ENCODE measurements around the gene PRDX5. TPM values are rescaled to one million over a fixed set of nuclear protein-coding genes. Genes with fewer than 3 reads are reported as not detected.

The PRDX5 gene
- total and polyA plus RNA-seq, 9 of the 15 experiments (the other 6 are each of a cell fraction or from before 2014, with no cell fraction given), result 40.8 to 327 (median 204) TPM

DNA sequence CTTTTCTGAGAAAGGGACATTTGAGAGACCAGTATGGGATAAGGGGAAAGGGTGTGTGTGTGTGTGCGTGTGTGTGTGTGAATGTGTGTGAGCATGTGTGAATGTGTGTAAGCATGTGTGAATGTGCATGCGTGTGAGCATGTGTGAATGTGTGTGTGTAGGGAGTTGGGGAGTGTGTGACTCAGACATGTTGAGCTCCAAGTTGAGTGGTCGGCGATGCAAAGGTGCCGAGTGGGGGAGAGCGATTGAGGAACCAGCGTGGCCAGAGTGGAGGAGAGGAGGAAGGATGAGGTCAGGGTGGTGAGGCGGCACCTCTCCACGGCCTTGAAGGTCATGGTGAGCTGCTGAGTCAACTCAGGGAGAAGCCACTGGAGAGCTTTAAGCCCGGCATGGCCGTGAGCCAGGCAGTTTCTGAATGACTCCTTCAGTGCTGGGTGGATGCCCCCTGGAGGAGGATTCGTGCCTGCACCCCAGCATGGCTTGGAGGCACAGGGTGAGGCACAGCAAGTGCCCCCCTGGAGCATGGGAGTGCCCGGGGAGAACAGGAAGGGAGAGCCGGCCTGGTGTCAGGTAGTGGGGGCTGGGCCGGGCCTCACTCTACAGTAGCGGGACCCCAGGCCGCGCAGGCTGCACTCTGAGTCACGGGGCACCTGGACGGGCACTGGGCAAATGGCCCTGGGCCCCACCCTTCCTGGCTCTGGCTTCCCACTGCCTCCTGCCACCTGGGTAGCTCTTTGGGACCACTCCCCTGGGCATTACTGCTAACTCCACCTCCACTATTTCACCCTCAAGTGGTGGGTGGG lies 13.8 kb downstream of the PRDX5 start (continued):
- TF ChIP-seq, protein P1, sequence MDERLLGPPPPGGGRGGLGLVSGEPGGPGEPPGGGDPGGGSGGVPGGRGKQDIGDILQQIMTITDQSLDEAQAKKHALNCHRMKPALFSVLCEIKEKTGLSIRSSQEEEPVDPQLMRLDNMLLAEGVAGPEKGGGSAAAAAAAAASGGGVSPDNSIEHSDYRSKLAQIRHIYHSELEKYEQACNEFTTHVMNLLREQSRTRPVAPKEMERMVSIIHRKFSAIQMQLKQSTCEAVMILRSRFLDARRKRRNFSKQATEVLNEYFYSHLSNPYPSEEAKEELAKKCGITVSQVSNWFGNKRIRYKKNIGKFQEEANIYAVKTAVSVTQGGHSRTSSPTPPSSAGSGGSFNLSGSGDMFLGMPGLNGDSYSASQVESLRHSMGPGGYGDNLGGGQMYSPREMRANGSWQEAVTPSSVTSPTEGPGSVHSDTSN (CRISPR knock-in tag; IDR thresholded peaks at IDR 0.05; ENCODE audit: low read depth), result no peak
- TF ChIP-seq, protein P1 (tag; conservative IDR thresholded peaks at IDR 0.05; ENCODE audit: low read depth), result 0 out of 2 replicates have a peak, but pooled peaks have one; percentile 38
- TF ChIP-seq CBX2 (IDR thresholded peaks at IDR 0.05; ENCODE audit: insufficient read depth, low read length, poor library complexity, severe bottlenecking), result no peak
- no peak; the same call in 1 of the 2 replicates for TF ChIP-seq PHF21A (IDR thresholded peaks at IDR 0.05; ENCODE audit: borderline replicate concordance, low read depth)
- TF ChIP-seq, protein P2, sequence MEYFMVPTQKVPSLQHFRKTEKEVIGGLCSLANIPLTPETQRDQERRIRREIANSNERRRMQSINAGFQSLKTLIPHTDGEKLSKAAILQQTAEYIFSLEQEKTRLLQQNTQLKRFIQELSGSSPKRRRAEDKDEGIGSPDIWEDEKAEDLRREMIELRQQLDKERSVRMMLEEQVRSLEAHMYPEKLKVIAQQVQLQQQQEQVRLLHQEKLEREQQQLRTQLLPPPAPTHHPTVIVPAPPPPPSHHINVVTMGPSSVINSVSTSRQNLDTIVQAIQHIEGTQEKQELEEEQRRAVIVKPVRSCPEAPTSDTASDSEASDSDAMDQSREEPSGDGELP (CRISPR knock-in tag; IDR thresholded peaks at IDR 0.05; ENCODE audit: borderline replicate concordance), result peak; percentile 77
- TF ChIP-seq ZNF586 (CRISPR knock-in tag; conservative IDR thresholded peaks at IDR 0.05), result no peak
- no peak for TF ChIP-seq TFAM (CRISPR knock-in tag; conservative IDR thresholded peaks at IDR 0.05)
- peak; percentile 62 to 70 for TF ChIP-seq FOXK2 (conservative IDR thresholded peaks at IDR 0.05 in 1 of 2, IDR thresholded peaks at IDR 0.05 in 1 of 2; ENCODE audit: low read depth in 2 of 2)
- TF ChIP-seq, protein P3, sequence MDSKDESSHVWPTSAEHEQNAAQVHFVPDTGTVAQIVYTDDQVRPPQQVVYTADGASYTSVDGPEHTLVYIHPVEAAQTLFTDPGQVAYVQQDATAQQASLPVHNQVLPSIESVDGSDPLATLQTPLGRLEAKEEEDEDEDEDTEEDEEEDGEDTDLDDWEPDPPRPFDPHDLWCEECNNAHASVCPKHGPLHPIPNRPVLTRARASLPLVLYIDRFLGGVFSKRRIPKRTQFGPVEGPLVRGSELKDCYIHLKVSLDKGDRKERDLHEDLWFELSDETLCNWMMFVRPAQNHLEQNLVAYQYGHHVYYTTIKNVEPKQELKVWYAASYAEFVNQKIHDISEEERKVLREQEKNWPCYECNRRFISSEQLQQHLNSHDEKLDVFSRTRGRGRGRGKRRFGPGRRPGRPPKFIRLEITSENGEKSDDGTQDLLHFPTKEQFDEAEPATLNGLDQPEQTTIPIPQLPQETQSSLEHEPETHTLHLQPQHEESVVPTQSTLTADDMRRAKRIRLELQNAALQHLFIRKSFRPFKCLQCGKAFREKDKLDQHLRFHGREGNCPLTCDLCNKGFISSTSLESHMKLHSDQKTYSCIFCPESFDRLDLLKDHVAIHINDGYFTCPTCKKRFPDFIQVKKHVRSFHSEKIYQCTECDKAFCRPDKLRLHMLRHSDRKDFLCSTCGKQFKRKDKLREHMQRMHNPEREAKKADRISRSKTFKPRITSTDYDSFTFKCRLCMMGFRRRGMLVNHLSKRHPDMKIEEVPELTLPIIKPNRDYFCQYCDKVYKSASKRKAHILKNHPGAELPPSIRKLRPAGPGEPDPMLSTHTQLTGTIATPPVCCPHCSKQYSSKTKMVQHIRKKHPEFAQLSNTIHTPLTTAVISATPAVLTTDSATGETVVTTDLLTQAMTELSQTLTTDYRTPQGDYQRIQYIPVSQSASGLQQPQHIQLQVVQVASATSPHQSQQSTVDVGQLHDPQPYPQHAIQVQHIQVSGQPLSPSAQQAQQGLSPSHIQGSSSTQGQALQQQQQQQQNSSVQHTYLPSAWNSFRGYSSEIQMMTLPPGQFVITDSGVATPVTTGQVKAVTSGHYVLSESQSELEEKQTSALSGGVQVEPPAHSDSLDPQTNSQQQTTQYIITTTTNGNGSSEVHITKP (IDR thresholded peaks at IDR 0.05; ENCODE audit: partially characterized antibody), result no peak
- TF ChIP-seq, protein P4, sequence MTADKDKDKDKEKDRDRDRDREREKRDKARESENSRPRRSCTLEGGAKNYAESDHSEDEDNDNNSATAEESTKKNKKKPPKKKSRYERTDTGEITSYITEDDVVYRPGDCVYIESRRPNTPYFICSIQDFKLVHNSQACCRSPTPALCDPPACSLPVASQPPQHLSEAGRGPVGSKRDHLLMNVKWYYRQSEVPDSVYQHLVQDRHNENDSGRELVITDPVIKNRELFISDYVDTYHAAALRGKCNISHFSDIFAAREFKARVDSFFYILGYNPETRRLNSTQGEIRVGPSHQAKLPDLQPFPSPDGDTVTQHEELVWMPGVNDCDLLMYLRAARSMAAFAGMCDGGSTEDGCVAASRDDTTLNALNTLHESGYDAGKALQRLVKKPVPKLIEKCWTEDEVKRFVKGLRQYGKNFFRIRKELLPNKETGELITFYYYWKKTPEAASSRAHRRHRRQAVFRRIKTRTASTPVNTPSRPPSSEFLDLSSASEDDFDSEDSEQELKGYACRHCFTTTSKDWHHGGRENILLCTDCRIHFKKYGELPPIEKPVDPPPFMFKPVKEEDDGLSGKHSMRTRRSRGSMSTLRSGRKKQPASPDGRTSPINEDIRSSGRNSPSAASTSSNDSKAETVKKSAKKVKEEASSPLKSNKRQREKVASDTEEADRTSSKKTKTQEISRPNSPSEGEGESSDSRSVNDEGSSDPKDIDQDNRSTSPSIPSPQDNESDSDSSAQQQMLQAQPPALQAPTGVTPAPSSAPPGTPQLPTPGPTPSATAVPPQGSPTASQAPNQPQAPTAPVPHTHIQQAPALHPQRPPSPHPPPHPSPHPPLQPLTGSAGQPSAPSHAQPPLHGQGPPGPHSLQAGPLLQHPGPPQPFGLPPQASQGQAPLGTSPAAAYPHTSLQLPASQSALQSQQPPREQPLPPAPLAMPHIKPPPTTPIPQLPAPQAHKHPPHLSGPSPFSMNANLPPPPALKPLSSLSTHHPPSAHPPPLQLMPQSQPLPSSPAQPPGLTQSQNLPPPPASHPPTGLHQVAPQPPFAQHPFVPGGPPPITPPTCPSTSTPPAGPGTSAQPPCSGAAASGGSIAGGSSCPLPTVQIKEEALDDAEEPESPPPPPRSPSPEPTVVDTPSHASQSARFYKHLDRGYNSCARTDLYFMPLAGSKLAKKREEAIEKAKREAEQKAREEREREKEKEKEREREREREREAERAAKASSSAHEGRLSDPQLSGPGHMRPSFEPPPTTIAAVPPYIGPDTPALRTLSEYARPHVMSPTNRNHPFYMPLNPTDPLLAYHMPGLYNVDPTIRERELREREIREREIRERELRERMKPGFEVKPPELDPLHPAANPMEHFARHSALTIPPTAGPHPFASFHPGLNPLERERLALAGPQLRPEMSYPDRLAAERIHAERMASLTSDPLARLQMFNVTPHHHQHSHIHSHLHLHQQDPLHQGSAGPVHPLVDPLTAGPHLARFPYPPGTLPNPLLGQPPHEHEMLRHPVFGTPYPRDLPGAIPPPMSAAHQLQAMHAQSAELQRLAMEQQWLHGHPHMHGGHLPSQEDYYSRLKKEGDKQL (CRISPR knock-in tag; IDR thresholded peaks at IDR 0.05; ENCODE audit: borderline replicate concordance), result no peak
